ENCODE data around the gene MRPL34. TPM values are rescaled to one million over a fixed set of nuclear protein-coding genes. Genes with fewer than 3 reads are reported as not detected.

Gene MRPL34
- total RNA-seq, 1 experiment from 2014 or later, result 87.7 TPM

DNA sequence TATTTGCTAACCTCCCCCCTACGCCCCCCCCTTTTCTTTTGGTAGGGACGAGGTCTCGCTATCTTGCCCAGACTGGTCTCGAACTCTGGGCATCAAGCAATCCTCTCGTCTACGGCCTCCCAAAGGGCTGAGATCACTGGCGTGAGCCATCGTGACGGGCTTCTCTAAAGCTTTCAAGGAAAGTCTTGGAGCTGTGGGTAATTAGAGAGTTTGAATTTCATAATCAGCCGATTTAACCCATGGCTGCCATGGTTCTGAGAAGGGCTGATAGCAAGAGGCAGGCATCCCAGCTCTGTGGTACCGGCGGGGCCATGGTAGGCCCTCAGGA lies 1.8 kb upstream of the MRPL34 start:
- Histone ChIP-seq H3K9me3 (ENCODE audit: control insufficient read depth, insufficient read depth, low read depth, low read length) (no peaks in the 10 kb centered on the region), H3K27me3 (ENCODE audit: control insufficient read depth, insufficient read depth, low read length) (no peaks in the 10 kb centered on the region), H3K27ac (ENCODE audit: low read length) (peak overlapping the region; percentile 89), H3K36me3 (ENCODE audit: control insufficient read depth, insufficient read depth, low read length) (no peaks in the 10 kb centered on the region; the same call in 1 of the 2 replicates), H3K4me3 (ENCODE audit: low read depth in 2 of 2, low read length in 2 of 2) (peak overlapping the region; percentile 56 to 60; a peak in 1 of 4 replicates), H3K4me1 (ENCODE audit: control insufficient read depth, insufficient read depth, low read length) (peaks cover 28% of the 10 kb centered on the region)
- BruUV-seq (replicated peaks), result no TSS peak
- no peak for DNase-seq (ENCODE audit: low read depth, low spot score)
- TF ChIP-seq, protein P1, sequence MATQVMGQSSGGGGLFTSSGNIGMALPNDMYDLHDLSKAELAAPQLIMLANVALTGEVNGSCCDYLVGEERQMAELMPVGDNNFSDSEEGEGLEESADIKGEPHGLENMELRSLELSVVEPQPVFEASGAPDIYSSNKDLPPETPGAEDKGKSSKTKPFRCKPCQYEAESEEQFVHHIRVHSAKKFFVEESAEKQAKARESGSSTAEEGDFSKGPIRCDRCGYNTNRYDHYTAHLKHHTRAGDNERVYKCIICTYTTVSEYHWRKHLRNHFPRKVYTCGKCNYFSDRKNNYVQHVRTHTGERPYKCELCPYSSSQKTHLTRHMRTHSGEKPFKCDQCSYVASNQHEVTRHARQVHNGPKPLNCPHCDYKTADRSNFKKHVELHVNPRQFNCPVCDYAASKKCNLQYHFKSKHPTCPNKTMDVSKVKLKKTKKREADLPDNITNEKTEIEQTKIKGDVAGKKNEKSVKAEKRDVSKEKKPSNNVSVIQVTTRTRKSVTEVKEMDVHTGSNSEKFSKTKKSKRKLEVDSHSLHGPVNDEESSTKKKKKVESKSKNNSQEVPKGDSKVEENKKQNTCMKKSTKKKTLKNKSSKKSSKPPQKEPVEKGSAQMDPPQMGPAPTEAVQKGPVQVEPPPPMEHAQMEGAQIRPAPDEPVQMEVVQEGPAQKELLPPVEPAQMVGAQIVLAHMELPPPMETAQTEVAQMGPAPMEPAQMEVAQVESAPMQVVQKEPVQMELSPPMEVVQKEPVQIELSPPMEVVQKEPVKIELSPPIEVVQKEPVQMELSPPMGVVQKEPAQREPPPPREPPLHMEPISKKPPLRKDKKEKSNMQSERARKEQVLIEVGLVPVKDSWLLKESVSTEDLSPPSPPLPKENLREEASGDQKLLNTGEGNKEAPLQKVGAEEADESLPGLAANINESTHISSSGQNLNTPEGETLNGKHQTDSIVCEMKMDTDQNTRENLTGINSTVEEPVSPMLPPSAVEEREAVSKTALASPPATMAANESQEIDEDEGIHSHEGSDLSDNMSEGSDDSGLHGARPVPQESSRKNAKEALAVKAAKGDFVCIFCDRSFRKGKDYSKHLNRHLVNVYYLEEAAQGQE (IDR thresholded peaks at IDR 0.05; ENCODE audit: insufficient read depth in 1 of 2, low read depth in 2 of 2, low read length in 1 of 2), result no peak
- no peak for TF ChIP-seq POLR2AphosphoS5 (IDR thresholded peaks at IDR 0.05; ENCODE audit: low read depth, low read length)
- no peak for TF ChIP-seq SIN3A (IDR thresholded peaks at IDR 0.05; ENCODE audit: borderline replicate concordance, insufficient read depth, low read depth, low read length)
- TF ChIP-seq, protein P2, sequence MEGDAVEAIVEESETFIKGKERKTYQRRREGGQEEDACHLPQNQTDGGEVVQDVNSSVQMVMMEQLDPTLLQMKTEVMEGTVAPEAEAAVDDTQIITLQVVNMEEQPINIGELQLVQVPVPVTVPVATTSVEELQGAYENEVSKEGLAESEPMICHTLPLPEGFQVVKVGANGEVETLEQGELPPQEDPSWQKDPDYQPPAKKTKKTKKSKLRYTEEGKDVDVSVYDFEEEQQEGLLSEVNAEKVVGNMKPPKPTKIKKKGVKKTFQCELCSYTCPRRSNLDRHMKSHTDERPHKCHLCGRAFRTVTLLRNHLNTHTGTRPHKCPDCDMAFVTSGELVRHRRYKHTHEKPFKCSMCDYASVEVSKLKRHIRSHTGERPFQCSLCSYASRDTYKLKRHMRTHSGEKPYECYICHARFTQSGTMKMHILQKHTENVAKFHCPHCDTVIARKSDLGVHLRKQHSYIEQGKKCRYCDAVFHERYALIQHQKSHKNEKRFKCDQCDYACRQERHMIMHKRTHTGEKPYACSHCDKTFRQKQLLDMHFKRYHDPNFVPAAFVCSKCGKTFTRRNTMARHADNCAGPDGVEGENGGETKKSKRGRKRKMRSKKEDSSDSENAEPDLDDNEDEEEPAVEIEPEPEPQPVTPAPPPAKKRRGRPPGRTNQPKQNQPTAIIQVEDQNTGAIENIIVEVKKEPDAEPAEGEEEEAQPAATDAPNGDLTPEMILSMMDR (IDR thresholded peaks at IDR 0.05), result no peak
- no peak for TF ChIP-seq TCF7L2 (IDR thresholded peaks at IDR 0.05; ENCODE audit: low read depth, low read length)
- POLR2A ChIA-PET, result no interaction called here
- in situ Hi-C loops (cut with HindIII; ENCODE audit: low pct_unique_long_range_greater_than_20kb, low sequenced_read_pairs) (no loop called here), intact Hi-C loops (cut with micrococcal nuclease; ENCODE audit: unreplicated experiment) (loop anchor here (10.0 kb wide), 1 partner anchor 1091 kb away; the partner anchor contains the start of gene LRRC25)
- ATAC-seq, result no peak
- CTCF ChIA-PET, result interaction anchor here (0.7 kb wide), 1 partner anchor 14 kb away, joined by 5 read pairs; no protein-coding TSS in a partner anchor

DNA sequence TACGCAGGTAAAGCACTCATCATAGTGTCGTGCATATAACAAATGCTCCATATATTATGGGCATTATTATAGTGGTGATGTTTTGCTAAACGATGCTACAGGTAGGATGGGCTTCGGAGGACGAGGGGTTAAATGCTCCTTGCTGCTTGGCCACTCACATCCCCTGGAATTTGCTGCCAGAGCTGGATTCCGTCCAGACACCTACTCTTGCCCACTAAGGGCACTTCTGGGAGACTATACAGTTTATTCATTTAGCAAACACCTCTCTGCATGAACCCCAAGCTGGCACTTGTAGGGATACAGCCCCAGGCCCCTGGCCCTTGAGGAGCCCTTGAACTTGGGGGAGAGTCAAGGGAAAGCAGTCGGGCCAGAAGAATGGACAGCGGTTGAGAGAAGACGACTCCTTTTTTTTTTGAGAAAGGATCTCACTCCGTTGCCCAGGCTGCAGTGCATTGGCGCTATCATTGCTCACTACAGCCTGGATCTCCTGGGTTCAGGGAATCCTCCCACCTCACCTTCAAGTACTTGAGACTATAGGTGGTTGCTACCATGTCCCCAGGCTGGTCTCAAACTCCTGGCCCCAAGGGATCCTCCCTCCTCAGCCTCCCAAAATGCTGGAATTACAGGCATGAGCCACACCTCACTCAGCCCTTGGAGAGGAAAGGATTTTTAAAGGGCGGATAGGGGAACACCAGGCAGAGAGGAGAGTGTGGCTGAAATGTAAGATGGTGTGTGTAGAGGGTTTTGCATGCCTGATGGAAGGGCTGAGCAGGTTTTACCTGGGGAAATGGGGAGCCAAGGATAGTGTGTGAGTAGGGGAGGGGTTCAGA lies 1.1 kb upstream of the MRPL34 start:
- in situ Hi-C loops (cut with HindIII; ENCODE audit: low pct_unique_long_range_greater_than_20kb, low sequenced_read_pairs), result no loop called here

More for the DNA sequence above, 1.1 kb upstream of the MRPL34 start:
- ATAC-seq (no peak), DNase-seq (ENCODE audit: low read depth, low spot score) (no peak)
- Histone ChIP-seq H3K27me3 (ENCODE audit: control insufficient read depth, insufficient read depth, low read length) (no peaks in the 10 kb centered on the region), H3K4me1 (ENCODE audit: control insufficient read depth, insufficient read depth, low read length) (peaks cover 28% of the 10 kb centered on the region), H3K4me3 (ENCODE audit: low read depth in 2 of 2, low read length in 2 of 2) (peak overlapping the region; percentile 7 to 30; a peak in 2 of 4 replicates), H3K36me3 (ENCODE audit: control insufficient read depth, insufficient read depth, low read length) (no peaks in the 10 kb centered on the region; the same call in 1 of the 2 replicates), H3K27ac (ENCODE audit: low read length) (peak overlapping the region; percentile 89), H3K9me3 (ENCODE audit: control insufficient read depth, insufficient read depth, low read depth, low read length) (no peaks in the 10 kb centered on the region)
- intact Hi-C loops (cut with micrococcal nuclease; ENCODE audit: unreplicated experiment), result loop anchor here (10.0 kb wide), 1 partner anchor 1090 kb away; the partner anchor contains the start of gene LRRC25
- ChIA-PET POLR2A (interaction anchor here (1.1 kb wide), 1 partner anchor 12 kb away, joined by 4 read pairs; no protein-coding TSS in a partner anchor), CTCF (interaction anchor here (0.6 to 1.0 kb wide), 5 partner anchors 11 to 643 kb away, joined by 3 to 8 read pairs (median 5); no protein-coding TSS in a partner anchor)
- TF ChIP-seq SIN3A (IDR thresholded peaks at IDR 0.05; ENCODE audit: borderline replicate concordance, insufficient read depth, low read depth, low read length) (no peak), TCF7L2 (IDR thresholded peaks at IDR 0.05; ENCODE audit: low read depth, low read length) (no peak), POLR2AphosphoS5 (IDR thresholded peaks at IDR 0.05; ENCODE audit: low read depth, low read length) (no peak)
- TF ChIP-seq, protein P2 (IDR thresholded peaks at IDR 0.05), result no peak
- TF ChIP-seq, protein P1 (IDR thresholded peaks at IDR 0.05; ENCODE audit: insufficient read depth in 1 of 2, low read depth in 2 of 2, low read length in 1 of 2), result no peak
- no TSS peak for BruUV-seq (replicated peaks)
